HG02852 (cell line): ENCODE results near the gene CD81.
"Not testable (repeated sequence)": the region's sequence is repeated elsewhere in the genome, so short reads cannot be mapped to it uniquely, and the experiment has no call there.

Source experiments
- ATAC-seq: cut with Tn5 transposase; IDR thresholded peaks from one replicate; pipeline ENCODE4 v1.9.1; 2021; ENCODE audit warnings: mild to moderate bottlenecking, moderate library complexity; ENCODE audit not compliant: unreplicated experiment

Gene CD81

DNA sequence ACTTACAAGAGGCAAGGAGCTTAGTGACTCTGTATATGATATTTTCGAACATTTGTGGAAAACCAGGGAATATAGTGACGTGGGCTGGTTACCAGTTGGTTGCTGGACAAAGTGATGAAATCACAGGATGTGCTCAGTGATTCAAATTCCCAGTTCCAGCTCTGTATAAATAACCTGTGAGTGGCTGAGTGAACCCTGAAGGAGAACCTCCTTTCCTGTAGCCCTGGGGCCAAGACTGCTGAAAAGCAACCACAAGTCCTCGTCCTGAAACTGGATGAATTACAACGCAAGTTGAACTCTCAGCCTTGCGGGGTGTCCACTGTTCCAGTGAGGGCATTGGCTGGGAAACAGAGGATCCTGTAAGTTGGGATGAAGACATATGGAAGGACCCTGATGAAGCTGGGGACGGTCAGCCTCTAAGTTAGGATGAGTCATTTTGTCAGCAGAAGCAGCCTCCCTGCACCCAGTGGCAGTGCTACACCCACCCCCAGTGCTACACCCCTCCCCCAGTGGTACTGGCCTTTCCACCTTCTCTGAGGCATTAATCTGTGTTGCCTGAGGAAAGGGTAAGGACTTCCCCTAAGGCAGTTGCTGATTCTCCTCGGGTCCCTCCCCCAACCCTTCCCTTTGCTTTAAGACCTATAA lies 22.0 kb upstream of the CD81 start:
- no peak for ATAC-seq

DNA sequence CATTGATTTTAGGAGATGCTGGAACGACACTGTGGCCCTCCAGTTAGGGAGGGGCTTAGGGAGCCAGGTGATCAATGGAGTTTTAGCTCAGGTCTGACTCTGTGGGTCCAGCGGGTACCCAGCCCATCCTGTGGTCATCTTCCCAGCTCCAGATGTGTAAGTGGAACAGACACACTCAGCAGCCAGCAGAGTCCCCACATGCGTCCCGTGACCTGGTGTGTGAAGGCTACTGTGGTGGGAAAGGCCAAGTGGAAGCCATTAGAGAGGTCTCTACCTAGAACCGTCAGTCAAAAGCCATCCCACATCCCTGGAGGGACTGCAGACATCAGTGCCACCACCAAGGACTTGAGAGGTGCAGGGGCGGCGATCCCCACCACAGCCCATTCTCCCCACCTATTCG lies 19.9 kb upstream of the CD81 start:
- ATAC-seq = no peak

DNA sequence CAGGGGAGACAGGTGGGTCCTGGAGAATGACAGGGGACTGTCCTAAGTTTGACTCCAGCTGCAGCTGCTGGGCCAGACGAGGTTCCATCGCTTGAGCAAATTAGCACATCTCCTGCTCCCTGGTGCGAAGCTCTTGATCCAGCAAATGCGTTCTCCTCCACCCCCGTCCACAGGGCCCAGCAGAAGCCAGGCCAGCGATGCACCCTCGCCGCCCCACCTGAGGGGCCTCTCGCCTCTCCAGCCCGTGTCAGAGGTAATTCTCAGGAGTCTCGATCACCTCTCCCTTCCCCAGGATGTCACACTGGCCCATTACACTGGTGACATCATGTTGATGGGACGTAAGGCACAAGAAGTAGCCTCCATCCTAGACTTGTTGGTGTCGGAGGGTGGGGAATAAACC lies 19.5 kb upstream of the CD81 start:
- ATAC-seq = not testable (repeated sequence)

DNA sequence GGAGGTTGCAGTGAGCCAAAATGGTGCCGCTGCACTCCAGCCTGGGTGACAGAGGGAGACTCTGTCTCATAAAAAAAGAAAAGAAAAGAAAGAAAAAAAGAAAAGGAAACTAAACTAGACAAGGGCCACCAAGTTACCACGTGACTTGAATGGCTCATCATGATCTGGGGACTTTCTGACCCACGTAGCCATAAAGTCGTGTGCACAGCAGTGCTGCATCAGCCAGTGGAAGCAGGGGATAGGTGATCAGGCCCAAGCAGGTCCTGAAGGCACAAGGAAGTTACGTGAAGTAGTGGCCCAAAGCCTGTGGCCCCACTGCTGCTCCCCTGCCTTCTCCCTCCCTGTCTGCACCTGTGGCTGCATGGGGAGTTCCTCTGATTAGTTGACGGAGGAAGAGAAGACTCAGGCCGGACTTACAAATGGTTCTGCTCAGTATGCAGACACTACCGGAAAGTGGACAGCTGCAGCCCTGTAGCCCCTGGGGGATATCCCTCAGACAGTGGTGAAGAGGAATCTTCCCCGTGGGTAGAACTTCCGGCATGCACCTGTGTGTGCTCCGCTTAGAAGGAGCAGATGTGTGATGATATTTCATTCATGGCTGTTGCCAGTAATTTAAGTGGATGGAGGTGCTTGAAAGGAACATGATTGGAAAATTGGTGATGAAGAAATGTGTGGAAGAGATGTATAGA lies 18.2 kb upstream of the CD81 start:
- no peak for ATAC-seq

DNA sequence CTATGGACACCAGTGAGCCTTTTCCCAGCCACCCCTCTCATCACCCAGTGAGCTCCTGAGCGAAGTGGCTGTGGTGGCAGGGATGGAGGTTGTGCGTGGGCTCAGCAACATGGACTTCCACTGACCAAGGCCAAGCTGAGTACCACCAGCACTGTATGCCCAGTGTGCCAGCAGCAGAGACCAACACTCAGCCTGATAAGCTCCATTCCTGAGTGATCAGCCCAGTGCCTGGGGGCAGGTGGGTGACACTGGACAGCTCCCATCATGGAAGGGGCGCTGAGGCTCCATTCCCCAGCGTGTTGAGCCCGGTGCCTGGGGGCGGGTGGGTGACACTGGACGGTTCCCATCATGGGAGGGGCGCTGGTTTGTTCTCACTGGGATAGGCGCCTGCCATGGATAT lies 17.6 kb upstream of the CD81 start:
- no peak for ATAC-seq

DNA sequence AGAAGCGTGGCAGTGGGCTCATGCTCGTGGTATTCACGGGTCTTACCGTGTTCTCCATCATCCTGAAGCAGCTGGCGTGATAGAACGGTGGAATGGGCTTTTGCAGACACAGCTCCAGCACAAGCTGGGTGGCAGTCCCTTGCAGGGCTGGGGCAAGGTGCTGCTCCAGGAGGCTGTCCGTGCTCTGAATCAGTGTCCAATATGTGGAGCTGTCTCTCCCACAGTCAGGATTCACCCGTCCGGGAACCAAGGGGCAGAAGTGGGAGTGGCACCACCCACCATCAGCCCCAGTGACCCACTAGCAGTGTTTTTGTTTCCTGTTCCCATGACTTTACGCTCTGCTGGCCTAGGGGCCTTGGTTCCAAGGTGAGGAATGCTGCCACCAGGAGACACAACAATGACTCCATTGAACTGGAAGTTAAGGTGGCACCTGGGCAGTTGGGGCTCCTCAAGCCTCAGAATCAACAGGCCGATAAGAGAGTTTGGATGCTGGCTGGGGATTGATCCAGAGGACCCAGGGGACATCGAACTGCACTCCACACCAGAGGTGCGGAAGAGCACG lies 16.9 kb upstream of the CD81 start:
- no peak for ATAC-seq

DNA sequence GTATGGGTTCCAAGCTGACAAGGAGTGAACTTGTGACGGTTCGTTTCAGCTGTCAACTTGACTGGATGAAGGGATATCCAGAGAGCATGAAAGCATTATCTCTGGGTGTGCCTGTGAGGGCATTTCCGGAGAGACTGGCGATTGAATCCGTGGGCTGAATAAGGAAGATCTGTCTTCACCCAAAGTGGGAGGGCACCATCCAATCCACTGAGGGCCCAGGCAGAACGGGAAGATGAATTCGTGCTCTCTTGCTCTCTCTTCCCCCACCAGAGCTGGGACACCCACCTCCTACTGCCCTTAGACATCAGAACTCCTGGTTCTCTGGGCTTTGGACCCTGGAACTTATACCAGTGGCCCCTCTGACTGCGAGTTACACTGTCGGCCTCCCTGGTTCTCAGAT lies 15.5 kb upstream of the CD81 start:
- ATAC-seq = no peak

DNA sequence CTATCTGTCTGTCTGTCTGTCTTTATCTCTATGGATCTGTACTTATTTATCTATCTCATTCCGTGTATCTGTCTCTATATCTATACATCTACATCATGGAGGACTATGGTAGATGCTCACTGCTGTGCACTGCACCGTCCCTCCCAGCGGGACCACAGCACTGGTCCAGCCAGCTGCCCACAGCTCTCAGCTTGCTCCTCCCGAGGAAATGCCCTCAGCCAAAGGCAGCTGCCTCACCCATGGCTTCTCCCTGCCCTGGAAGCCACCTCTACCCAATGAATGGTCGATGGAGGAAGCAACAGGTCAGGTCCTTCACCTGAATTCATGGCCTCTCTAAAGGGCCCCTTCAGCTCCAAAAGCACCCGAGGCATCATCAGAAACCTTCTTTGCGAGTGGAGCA lies 14.7 kb upstream of the CD81 start:
- ATAC-seq = no peak

DNA sequence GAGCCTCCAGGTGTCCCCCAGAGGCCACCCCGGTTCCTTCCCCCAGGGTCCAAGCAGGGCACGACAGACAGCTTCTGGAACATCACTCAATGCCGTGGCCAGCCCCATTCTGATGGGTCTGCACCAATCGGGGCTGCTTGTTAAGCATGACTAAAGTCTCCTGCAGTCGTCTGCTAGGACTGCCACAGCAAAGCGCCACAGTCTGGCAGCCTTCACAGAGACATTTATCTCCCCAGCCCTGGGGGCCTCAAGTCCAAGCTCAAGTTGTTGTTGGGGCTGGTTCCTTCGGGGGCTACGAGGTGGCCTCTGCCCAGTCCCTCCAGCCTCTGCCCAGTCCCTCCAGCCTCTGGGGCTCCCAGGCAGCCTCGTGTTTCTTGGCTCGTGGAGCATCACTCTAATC lies 14.0 kb upstream of the CD81 start:
- ATAC-seq = no peak

DNA sequence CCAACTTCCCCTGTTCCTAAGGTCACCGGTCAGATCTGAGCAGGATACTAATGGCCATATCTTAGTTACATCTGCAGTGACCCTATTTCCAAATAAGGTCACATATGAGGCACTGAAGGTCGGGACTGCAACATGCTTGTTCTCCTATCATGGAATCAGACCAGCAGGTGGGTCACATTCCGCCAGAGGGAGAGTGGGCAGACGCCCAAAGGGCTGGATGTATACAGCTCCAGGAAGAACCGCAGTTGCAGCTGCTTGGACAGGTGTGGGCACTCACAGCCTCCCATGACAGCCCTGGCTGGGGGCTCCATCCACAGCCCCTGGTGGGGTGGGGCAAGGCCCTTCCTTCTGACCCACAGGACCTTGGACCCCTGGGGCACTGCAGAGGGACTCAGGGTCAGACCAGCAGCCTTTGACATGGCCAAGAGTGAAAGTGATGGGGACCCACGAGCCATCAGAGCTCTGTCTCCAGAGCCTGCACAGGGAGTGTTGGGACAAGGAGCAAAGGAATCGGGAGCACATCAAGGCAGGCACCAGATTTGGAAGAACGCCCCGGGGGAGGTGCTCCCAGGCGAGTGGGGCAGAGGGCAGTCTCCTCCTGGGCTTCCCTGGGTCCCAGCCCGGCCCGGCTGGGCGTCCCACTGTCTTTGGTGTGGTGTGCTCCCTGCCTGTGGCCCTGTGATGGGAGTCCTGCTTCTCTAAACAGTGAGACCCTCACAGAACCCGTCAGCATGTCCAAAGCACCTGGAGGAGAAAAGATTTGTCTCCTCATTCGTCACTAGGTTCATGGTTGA lies 13.3 kb upstream of the CD81 start:
- ATAC-seq = no peak

DNA sequence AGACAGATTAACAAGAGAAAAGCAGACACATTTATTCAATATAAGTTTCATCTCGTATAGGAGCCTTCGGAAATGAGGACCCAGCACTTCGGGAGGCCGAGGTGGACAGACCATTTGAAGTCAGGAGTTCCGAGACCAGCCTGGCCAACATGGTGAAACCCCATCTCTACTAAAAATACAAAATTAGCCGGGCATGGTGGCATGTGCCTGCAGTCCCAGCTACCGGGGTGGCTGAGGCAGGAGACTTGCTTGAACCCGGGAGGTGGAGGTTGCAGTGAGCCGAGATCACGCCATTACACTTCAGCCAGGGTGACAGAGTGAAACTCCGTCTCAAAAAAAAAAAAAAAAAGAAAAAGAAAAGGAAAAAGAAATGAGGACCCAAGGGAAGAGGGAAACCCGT lies 12.7 kb upstream of the CD81 start:
- ATAC-seq = not testable (repeated sequence)

DNA sequence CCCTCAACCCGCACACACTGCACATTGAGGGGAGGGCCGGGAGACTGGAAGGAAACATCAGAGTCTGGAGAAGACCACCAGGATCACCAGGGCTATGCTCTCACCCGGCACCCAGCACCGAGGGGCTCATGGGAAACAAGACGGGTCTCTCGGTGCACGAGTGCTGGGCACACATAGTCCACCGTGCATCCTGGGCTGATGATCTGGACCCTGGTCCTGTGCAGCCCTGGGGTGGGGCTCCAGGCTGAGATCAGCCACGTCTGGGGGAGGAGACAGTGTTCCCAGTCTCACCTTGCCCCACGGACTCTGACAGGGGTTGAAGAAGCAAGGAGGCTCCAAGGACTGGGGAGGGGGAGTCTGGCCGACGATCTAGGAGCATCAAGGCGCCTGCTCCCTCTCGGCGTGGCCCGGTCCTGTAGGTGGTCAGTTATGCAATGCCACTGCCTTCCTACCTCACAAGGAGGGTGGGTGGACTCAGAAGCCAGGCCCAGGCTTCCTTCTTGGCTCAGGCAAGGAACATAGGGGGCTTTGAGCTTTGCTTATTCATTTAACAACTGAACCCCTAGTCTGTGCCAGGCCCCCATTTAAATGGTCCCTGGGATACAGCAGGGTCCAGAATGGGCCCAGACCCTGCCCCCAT lies 11.4 kb upstream of the CD81 start:
- ATAC-seq = no peak

DNA sequence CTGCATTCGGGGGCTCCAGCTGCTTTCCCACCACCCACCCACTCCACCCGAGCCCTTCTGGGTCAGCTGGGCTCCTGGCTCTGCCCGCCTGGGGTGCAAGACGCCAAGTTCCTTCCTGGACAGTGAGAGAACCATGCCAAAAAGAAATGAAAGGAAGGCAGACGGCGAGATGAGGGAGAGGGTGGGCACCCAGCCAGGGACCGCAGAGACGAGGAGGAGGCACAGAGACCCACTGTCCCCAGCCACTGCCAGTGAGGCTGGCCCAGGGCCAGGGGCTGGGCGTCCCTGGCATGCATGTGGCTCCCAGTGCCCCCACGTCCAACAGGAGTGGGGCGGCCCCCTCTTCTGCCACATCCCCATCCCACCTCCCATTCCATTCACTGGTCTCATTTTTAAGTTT lies 10.8 kb upstream of the CD81 start:
- no peak for ATAC-seq

DNA sequence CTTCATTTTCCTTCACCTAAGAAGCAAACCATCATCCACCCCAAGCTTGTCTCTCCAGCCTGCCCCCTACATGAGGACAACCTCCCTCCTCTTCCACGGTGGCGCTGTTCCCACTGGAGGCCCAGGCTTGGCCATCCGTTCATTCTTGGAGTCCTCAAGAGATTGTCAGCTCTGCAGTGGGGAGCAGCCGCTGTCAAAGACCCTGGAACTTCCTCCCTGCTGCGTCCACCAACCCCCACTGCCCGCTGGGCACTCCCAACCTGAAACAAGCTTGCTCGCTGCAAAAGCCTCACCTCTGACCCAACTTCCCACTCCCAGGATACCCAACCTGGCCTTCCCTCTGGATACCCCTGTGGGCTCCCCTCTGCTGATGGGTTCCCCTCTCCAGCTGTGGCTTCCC lies 10.4 kb upstream of the CD81 start:
- no peak for ATAC-seq

DNA sequence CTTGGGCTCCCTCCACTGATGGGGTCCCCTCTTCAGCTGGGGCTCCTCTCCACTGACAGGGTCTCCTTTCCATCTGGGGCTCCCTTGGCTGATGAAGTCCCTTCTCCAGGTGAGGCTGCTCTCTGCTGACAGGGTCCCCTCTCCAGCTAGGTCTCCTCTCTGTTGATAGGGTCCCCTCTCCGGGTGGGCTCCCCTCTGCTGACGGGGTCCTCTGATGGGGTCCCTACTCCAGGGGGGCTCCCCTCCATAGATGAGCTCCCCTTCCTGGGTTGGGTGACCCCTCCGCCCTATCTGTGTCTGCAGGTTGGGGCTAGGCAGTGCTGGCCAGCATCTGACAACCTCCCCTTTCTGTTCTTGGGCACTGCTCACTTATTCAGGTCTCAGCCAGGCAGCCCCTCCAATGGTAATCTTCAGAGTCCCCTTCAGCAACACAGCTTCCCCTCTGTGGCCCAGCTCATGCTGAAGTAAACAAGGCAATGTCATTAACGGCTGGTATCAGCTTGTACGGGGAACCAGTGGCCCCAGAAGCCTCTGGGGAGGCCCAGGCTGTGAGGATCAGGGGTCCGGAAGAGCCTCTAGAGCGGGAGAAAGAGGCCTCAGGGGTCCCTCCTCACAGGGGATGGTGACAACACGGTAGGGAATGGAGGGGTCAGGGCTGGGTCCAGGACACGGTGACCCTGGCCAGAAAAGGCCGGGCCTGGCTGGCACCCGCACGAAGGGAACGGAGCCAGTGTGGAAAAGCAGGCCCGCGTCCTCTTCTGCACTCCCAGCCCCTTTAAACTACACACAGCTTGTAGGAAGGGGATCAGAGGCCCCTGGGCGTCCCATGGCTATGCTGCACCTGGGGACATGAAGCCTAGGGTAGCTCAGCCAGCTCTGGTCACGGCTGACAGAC lies 9.6 kb upstream of the CD81 start:
- ATAC-seq = no peak

DNA sequence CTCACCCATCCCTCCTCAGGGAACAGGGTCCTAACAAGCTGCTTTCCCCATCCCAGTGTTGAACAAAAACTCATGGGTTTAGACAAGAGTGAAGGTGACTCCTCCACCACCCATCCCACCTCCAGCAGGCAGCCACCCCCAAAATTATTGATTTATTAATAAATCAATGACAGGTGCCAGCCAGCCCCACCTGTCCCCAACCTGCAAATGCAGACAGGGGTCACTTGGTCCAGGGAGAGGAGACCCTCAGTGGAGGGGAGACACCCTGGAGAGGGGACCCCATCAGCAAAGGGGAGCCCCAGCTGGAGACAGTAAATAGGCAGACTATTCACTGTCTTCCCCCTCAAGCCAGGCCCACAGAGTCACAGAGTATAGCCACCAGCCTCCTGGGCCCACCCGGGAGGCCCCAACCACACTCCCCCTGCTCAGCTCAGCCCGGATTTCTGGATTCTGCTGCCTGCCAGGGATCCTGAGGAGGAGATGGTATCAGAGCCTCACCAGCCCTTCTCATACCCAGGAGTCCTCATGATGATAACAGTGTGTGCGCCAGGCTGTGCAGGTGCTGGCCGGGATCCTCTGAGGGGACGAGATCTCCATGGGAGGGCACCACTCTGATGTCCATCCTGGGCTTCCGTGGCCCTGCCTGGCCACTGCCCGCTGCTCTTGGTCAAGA lies 8.8 kb upstream of the CD81 start:
- ATAC-seq = no peak

DNA sequence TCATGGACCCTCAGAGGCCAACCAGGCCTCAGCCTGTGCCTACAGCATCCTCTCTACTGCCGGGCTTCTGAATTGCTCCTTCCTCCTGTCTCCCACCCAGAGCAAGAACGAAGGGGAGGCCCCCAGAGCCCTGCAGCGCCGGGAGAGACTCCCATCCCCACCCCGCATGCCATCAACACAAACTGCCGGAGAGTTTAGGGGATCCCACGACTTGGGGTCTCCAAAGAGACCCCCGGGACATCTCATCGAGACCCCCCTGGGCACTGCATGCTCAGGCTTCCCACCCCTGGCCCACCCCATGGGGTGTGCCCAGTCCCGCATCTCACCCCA lies 8.3 kb upstream of the CD81 start:
- no peak for ATAC-seq

DNA sequence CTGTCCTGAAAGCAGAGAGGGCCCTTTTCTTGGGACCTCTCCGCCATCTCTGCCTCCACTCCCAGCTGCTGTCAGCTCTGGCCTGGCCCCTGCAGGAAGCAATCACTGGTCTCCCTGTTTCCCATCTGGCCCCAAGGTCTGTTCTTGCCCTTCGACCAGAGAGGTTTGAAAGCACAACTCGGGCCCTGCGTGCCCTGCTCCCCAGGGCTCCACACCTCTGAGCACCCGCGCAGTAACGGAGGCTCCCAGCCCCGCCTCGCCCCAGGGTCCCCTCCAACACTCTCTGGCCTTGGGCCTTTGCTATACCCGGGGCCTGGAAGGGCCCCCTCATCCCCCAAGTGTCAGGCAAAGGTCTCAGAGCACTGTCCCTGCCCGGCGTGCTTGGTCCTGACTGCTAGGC lies 7.8 kb upstream of the CD81 start:
- ATAC-seq = no peak

DNA sequence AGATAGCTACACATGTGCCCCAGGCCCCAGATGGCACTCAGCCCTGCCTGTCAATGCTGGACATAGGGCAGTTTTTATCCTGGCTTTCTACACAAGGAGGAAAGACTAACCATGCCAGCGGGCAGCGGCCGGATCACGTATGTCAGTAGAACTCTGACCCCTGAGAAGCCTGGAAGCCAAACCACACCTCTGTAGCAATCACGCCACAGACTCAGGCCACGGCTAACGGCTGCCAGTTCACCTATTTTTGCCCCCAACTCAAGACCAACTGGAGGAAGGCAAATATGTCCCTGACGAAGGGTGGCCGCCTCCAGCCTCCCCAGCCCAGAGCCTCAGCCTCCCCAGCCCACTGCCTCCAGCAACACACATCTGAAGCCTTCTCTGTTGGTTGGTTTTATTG lies 7.2 kb upstream of the CD81 start:
- no peak for ATAC-seq
